HS-27A (cell line): Measurements from ENCODE around the gene VSTM2B.

Experiments used
- DNase-seq: peaks from one replicate; pipeline ENCODE4 v3.0.0-alpha.2; 2012; ENCODE audit warnings: low read depth, missing footprints

The VSTM2B gene

GRCh38 chr19:29593869-29594268, 68.1 kb downstream of the VSTM2B start:
- no peak for DNase-seq

GRCh38 chr19:29596080-29596727, 70.4 kb downstream of the VSTM2B start:
- no peak for DNase-seq

- DNase-seq = no peak
Observed at GRCh38 chr19:29596885-29597525, 71.2 kb downstream of the VSTM2B start.

DNA sequence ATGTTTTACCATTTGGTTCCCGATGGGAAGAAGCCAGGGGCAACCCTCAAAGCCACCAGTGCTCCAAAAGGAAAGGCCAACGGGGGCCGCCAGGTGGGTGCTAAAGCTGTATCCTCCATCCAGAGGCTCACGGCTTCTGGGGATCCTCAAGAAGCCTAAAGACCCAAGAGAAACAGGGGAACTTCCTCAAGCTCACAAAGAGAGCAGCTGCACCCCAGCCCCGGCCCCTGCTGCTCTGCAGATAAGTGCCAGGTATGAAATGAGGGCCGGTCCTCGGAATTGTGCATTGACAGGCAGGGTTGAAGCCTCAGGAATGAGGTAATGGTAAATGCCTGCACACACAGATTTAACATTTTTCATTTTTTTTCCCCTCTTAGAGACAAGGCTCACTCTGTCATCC, 72.2 kb downstream of the VSTM2B start:
- DNase-seq = no peak

- no peak for DNase-seq
Observed at GRCh38 chr19:29598496-29598895, 72.7 kb downstream of the VSTM2B start.

- no peak for DNase-seq
Observed at GRCh38 chr19:29603308-29603707, 77.5 kb downstream of the VSTM2B start.

DNA sequence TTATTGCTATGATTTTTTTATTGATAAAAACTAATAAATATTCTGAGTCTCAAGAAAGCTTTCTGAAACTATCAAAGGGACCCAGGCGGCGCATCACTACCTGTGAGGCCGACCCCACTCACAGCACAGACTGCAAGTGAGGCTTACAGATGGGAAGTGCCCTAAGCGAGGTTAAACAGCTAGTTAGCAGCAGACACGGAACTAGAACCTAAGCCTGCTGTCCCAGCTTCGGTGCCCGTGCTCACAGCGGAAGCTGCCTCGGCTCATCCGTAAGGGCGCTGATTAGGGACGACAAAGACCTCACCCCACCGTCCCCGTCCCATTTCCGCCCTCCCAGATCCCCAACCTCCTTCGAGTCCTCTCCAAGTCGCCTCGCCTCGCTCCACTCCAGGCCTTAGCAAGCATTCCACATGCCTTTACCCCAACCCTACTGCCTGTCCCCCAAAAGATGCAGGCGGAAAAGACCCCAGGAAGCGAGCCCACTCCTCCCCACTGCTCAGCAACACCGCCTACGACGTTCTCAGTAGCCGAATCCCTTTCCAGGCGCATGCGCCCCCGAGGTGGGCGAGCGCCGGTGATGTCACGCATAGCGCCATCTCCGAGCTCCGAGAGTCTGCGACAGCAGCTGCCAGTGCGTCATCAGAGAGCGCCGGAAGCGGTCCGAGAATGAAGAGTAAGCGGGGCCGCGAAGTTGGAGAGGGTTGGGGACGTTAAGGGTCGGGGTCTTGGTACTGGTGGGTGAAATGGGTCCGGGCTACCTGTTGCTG, 80.0 kb downstream of the VSTM2B start, which contains the start of gene POP4:
Gene POP4 (plus strand): TSS at position 631 of the 767 bp plus-strand sequence. CDS start 36 bp downstream, at position 667.
- DNase-seq = peak; percentile 75

GRCh38 chr19:29606420-29606747, 80.6 kb downstream of the VSTM2B start:
- no peak for DNase-seq

- no peak for DNase-seq
Observed at GRCh38 chr19:29609636-29610035, 83.8 kb downstream of the VSTM2B start.

GRCh38 chr19:29610213-29610573, 84.4 kb downstream of the VSTM2B start:
- no peak for DNase-seq

- DNase-seq = peak; percentile 36
Observed at GRCh38 chr19:29610574-29611271, 84.9 kb downstream of the VSTM2B start.

DNA sequence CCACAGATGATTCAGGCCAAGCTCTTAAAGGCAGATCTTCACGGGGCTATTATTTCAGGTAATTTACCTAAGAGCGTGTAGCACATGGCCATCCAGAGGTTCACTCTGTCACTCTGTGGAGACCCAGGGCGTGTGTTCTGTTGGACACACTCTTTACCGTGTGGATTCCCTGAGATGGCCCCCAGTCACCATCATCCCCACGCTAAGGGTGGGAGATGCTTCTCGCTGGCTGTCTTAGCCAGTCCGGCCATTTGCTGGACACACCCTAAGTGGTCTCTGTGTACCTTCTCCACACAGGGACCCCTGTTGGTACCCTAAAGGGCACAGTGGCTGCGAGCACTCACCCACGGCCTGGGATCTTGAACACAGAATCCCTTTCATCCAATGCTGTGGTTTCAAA, 86.3 kb downstream of the VSTM2B start:
- DNase-seq = no peak

DNA sequence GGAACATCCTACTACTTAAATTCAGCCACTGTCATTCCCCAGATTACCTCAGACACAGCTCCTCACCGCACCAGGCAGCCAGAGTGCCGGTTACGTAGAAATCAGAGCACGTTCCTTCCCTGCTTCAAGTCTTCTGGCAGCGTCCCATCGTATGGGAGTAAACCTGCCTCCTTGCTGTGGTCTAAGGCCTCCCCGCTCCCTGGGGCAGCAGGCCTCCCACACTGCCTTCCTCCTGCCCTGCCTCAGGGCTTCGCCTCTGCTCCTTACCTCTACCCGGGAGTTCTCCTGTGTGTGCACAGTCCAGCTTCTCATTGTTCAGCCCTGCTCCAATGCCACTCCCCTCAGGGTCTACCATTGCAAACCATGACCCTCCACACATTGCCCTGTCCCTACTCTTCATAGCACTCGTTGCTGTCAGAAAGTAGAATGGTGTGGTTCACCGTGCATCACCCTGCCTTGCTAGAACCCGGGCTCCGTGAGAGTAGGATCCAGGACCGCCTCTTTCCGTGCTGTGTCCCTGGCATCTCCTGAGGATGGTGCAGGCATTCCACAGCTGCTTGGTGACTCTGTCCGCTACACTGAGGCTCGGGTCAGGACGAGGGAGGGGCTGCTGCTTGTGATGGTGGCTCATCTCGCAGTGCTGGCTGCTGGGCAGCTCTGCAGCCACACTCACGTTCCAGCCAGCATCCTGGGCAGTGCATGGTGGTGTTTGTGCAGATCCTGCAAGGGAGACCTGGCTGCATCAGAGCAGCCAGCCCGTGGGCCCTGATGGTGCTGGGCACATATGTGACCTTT, 87.2 kb downstream of the VSTM2B start:
- no peak for DNase-seq

DNA sequence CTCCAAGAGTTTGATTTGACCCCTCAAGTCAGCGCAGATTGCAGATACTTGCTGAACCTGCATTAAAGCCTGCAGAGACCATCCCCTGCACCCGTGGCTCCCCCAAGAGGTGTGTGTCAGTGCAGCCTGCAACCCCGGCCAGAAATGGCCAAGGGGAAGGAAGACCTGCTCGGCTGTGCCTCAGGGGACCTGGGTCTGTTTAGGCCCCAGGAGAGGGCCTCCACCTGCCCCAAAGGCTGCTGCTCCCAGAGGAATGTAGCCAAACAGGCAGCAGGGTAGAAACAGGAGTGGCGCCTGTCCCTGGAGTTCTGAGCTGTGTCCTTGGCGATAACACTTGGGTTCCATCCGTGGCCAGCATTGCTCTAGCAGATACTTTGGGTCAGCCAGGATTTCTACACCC, 88.3 kb downstream of the VSTM2B start:
- DNase-seq = no peak
